Fibroblast of lung (primary cell): ENCODE data around the gene FAM181A.

Experiments used
- EZH2 ChIP-seq: IDR thresholded peaks from 2 replicates; pipeline ENCODE4 v1.5.1; 2012; ENCODE audit warnings: low read length, control low read depth, mild to moderate bottlenecking; ENCODE audit errors: missing control alignments
- TF ChIP-seq, protein P1 (sequence below), 2 donors: IDR thresholded peaks in 1 of 2; conservative IDR thresholded peaks in 1 of 2; 1 replicate in 1 of 2; 2 replicates in 1 of 2; pipeline ENCODE4 v1.5.1; 2011 to 2012; ENCODE audit warnings: low read length in 2 of 2, control low read depth in 1 of 2, inconsistent platforms in 1 of 2, low read depth in 1 of 2, mild to moderate bottlenecking in 1 of 2

DNA sequence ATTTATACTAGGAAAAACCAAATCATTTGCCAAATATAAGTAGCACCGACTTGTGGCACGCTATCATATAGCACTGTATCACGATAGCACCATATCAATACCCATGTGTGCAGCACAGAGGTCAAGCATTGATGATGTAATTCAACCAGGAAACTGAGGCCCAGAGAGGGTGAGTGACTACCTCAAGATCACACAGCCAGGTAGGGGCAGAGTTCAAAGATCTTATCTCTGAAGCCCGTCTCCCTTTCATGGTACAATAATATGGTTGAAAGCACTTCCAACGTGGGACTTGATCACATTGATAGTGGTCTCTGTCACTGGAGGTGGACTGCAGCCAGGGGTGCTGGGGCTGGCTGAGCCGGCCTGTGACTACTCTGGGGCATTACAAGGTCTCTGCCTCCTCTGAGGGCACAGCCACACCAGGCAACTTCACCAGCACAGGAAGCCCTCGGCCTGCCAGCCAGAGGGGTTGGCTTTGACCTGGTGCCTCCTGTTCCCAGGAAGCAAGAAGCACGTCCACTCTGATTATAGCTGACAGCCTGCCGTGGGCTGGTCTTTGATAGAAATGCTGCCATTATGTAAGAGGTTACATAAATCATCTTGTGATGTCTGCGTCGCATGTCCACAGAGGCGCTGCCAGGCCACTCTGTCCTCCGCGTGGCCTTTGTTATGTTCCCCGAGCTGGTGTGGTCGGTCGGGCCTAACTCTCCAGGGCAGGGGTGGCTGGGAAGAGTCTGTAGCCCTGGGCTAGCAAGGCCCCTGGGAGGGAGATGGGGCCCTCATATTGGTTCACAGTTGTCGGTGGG is 5.9 kb upstream of the FAM181A start:
- no peak for TF ChIP-seq EZH2
- TF ChIP-seq, protein P1, sequence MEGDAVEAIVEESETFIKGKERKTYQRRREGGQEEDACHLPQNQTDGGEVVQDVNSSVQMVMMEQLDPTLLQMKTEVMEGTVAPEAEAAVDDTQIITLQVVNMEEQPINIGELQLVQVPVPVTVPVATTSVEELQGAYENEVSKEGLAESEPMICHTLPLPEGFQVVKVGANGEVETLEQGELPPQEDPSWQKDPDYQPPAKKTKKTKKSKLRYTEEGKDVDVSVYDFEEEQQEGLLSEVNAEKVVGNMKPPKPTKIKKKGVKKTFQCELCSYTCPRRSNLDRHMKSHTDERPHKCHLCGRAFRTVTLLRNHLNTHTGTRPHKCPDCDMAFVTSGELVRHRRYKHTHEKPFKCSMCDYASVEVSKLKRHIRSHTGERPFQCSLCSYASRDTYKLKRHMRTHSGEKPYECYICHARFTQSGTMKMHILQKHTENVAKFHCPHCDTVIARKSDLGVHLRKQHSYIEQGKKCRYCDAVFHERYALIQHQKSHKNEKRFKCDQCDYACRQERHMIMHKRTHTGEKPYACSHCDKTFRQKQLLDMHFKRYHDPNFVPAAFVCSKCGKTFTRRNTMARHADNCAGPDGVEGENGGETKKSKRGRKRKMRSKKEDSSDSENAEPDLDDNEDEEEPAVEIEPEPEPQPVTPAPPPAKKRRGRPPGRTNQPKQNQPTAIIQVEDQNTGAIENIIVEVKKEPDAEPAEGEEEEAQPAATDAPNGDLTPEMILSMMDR (conservative IDR thresholded peaks at IDR 0.05 in 1 of 2, IDR thresholded peaks at IDR 0.05 in 1 of 2; ENCODE audit: low read depth in 1 of 2, low read length in 2 of 2) = no peak
